ENCODE results near the gene ELK4.

ELK4 gene

GRCh38 chr1:205580140-205580922 lies 51.5 kb downstream of the ELK4 start:
- DNase-seq: no peak

GRCh38 chr1:205579711-205580110 lies 52.1 kb downstream of the ELK4 start:
- no peak for DNase-seq

- DNase-seq: no peak
These were observed 52.8 kb downstream of the ELK4 start for GRCh38 chr1:205578780-205579571.

- DNase-seq: no peak
These were observed 53.7 kb downstream of the ELK4 start for GRCh38 chr1:205577874-205578658.

GRCh38 chr1:205576805-205577761 lies 54.7 kb downstream of the ELK4 start:
- DNase-seq: no peak

GRCh38 chr1:205576011-205576410 lies 55.8 kb downstream of the ELK4 start:
- DNase-seq: no peak

- no peak for DNase-seq
These were observed 56.4 kb downstream of the ELK4 start for GRCh38 chr1:205575294-205575885.

- no peak for DNase-seq
These were observed 59.4 kb downstream of the ELK4 start for GRCh38 chr1:205572421-205572820.

- no peak for DNase-seq
These were observed 60.1 kb downstream of the ELK4 start for GRCh38 chr1:205571747-205572146.

GRCh38 chr1:205570796-205571537 lies 60.8 kb downstream of the ELK4 start:
- DNase-seq: no peak

GRCh38 chr1:205570173-205570501 lies 61.7 kb downstream of the ELK4 start:
- DNase-seq: no peak

- no peak for DNase-seq
These were observed 62.2 kb downstream of the ELK4 start for GRCh38 chr1:205569411-205570172.

- no peak for DNase-seq
These were observed 63.1 kb downstream of the ELK4 start for GRCh38 chr1:205568469-205569361.

GRCh38 chr1:205568135-205568468 lies 63.7 kb downstream of the ELK4 start:
- DNase-seq: no peak

GRCh38 chr1:205567716-205568115 lies 64.1 kb downstream of the ELK4 start:
- DNase-seq: no peak

GRCh38 chr1:205565799-205566198 lies 66.0 kb downstream of the ELK4 start:
- no peak for DNase-seq

GRCh38 chr1:205563927-205564441 lies 67.8 kb downstream of the ELK4 start:
- no peak for DNase-seq

GRCh38 chr1:205561501-205562203 lies 70.2 kb downstream of the ELK4 start:
- DNase-seq: no peak

Measured in retina (tissue), 1 donor.